ENCODE measurements around the gene PSMC3IP.
"Not testable (repeated sequence)": the region's sequence is repeated elsewhere in the genome, so short reads cannot be mapped to it uniquely, and the experiment has no call there.

The PSMC3IP gene

DNA sequence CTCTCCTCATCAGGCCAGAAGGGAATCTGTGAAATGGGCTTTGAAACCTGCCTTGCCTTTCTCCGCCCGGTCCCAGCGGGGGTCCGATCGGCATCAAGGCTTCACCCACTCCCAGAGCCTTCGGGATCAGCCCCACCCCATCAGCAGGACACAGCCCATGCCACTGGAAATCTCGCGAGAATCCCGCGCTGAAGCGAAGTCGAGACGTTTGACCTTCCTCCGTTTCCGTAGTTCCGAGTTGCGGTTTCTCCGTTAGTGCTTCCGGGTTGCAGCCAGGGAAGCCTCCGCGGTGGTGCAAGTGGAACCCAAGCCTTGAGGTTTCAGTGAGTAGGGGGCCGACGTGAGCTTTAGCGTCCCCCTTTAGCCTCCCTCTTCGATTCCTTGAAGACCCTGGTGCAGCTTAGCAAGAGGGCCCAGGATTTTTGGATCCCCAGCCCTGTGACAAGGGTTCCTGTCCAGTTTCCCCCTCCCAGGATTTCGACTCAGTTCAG is 15.6 kb downstream of the PSMC3IP start, which contains the start of gene COASY:
TSS of gene COASY (plus strand) at position 252 of the 491 bp plus-strand sequence. CDS start 475 bp downstream, outside the sequence.
- peak; percentile 95 for DNase-seq (ENCODE audit: low read depth, low spot score)

DNA sequence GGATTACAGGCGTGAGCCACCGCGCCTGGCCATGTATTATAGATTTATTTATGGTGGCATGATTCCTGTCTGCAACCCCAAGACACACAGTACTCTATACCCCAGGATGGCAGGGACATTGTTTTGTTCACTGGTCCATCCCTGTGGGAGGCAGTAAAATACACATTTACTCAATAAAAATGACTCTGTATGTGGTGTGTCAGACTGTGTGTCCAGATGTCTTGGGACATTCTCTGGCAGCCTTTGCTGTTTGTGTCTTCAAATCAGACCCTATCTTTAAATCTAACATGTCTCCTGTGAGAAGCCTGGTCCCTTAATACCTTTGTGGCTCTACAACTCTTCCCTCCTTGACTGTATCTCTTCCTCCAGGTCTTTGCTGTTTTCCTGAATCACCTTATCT is 17.3 kb downstream of the PSMC3IP start:
- DNase-seq (ENCODE audit: low read depth, low spot score) = no peak

DNA sequence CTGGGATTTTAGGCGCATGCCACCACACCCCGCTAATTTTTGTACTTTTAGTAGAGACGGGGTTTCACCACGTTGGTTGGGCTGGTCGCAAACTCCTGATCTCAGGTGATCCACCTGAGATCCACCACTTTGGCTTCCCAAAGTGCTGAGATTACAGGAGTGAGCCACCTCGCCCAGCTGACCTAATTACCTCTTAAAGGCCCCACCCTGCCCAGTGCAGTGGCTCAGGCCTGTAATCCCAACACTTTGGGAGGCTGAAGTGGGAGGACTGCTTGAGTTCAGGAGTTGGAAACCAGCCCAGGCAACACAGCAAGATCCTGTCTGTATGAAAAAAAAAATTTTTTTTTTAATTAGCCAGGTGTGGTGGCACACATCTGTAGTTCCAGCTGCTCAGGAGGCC is 18.5 kb downstream of the PSMC3IP start:
- DNase-seq (ENCODE audit: low read depth, low spot score) = no peak

DNA sequence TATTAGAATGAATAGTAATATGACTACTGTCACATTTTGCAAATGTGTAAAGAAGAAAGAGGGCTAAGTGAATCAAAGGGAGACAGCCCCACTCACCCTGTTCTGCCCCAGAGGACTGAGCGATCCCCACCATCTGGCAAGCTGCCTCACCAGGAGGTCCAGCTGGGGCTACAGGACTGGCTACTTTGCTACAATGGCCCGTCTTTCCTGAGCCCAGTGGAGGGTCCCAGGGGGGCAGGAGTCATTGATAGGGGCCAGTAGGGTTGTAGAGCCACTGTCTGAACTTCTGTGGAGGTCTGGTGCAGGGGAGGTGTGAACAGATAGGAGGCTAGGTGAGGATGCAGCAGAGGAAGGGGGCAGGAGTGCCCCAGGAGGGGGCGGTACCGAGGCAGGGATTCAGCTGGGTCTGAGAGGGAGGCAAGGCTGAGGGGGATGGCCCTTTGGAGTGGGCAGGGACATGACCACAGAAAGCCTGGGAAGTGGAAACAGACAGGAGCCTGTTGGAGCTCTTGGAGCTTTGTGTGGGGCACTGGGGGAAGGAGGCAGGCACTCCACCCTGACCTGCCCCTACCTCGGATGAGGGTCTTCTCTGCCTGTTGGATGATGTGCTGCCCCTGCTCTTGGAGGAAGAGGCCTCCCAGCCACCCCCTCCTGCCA is 21.4 kb downstream of the PSMC3IP start:
- DNase-seq (ENCODE audit: low read depth, low spot score) = not testable (repeated sequence)

DNA sequence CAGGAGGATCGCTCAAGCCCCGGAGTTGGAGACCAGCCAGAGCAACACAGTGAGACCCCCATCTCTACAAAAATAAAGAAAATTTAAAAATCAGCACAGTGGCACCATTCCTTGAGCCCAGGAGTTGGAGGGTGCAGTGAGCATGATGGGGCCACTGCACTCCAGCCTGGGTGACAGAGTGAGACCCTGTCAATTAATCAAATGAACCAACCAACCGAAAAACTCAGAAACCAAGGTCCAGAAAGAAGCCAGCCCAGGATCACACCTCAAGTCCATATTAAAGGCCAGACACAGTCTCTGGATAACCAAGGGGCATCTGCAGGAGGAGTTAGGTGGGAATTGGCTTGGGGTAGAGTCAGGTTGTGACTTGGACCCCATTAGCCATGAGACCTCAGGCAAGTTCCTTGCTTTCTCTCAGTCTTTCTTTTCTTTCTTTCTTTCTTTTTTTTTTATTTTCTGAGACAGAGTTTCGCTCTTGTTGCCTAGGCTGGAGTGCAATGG is 22.4 kb downstream of the PSMC3IP start:
- no peak for DNase-seq (ENCODE audit: low read depth, low spot score)

DNA sequence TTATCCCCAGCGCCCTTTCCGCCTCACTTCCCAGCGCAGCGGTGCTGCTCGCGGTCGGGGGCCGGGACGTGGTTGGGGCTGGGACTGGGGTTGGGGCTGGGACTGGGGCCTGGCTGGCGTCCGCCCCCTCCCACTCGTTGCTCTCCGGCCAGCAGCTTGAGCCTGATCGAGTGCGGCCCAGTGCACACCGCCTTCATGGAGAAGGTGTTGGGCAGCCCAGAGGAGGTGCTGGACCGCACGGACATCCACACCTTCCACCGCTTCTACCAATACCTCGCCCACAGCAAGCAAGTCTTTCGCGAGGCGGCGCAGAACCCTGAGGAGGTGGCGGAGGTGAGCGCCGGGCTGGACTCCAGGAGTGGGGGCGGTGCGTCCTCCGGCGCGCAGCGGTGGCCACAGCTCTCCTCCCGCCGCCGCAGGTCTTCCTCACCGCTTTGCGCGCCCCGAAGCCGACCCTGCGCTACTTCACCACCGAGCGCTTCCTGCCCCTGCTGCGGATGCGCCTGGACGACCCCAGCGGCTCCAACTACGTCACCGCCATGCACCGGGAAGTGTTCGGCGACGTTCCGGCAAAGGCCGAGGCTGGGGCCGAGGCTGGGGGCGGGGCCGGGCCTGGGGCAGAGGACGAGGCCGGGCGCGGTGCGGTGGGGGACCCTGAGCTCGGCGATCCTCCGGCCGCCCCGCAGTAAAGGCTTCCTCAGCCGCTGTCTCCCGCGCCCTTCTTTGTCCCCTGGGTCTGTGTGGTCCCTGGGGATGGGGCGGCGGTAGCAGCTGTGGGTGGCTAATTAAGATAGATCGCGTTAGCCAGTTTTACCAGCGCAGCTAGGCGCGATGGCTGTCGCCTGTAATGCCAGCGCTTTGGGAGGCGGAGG is 23.0 kb downstream of the PSMC3IP start:
- DNase-seq (ENCODE audit: low read depth, low spot score) = peak; percentile 62

DNA sequence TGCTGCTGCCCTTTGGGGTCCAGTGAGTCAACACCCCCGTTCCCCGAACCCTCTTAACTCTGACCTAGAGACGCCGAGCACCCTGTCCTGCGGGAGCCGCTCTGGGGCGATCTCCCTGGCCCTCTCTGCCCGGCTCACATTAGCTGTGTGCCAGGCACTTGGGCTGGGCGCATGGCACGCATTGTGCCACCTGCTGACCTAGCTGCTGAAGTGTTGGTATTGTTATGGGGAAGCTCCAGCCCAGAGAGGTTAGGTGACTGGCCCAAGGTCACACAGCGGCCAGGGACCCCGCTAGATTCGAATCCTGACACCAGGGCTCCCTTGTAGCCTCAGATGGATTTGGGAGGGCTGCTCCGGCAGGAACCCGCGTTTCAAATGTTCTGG is 23.7 kb downstream of the PSMC3IP start:
- DNase-seq (ENCODE audit: low read depth, low spot score) = no peak

DNA sequence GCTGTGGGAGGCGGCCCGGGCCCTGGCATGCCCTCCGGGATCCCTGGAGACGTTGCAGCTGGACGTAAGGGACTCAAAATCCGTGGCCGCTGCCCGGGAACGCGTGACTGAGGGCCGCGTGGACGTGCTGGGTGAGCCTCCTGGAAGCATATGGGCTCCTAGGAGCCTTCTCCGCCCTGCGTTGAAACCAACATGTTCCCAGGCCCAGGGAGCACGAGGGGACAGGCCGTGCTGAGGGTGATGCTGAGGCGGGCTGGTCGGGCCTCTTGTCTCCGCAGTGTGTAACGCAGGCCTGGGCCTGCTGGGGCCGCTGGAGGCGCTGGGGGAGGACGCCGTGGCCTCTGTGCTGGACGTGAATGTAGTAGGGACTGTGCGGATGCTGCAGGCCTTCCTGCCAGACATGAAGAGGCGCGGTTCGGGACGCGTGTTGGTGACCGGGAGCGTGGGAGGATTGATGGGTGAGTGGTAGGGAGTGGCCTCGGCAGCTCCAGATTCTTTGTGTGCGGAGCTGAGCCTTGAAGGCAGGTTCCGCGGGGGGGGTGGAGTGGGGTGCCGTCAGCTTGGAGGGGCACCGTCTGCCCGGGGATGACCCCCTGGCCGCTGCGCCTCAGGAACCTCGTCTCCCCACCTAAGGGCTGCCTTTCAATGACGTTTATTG is 24.2 kb downstream of the PSMC3IP start:
- no peak for DNase-seq (ENCODE audit: low read depth, low spot score)

DNA sequence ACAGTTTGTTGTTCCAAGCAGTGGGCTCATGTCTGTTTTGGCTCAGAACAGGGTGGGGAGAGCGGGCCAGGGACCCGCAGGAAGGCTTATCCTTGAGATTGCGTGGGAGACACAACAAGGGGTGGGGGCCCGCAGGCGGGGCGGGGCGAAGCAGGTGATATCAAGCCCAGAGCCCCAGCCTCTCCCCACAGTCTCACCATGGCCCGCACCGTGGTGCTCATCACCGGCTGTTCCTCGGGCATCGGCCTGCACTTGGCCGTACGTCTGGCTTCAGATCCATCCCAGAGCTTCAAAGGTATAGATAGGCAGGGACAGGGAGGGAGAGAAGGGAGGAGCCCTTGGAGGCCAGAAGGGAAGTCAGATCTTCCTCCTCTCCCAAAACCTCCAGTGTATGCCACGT is 24.8 kb downstream of the PSMC3IP start, which contains the start of gene HSD17B1:
TSS of gene HSD17B1 (plus strand) at position 188 of the 400 bp plus-strand sequence. CDS start at position 199, 11 bp downstream.
- DNase-seq (ENCODE audit: low read depth, low spot score) = not testable (repeated sequence)

DNA sequence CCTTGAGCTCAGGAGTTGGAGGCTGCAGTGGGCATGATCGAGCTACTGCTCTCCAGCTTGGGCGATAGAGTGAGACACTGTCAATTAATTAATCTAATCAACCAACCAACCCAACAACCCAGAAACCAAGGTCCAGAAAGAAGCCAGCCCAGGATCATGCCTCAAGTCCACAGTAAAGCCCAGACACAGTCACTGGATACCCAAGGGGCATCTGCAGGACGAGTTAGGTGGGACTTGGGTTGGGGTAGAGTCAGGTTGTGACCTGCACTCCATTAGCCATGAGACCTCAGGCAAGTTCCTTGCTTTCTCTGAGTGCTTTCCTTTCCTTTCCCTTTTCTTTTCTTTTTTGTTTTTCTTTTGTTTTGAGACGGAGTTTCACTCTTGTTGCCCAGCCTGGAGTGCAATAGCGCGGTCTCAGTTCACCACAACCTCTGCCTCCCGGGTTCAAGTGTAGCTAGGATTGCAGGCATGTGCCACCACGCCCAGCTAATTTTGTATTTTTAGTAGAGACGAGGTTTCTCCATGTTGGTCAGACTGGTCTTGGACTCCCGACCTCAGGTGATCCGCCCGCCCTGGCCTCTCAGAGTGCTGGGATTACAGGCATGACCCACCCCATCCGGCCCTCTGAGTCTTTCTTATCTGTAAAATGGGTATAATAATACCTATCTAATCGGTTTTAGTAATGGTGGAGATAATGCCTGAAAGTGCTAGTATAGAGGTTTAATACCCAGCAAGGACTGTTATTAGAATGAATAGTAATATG is 28.4 kb downstream of the PSMC3IP start:
- no peak for DNase-seq (ENCODE audit: low read depth, low spot score)

DNA sequence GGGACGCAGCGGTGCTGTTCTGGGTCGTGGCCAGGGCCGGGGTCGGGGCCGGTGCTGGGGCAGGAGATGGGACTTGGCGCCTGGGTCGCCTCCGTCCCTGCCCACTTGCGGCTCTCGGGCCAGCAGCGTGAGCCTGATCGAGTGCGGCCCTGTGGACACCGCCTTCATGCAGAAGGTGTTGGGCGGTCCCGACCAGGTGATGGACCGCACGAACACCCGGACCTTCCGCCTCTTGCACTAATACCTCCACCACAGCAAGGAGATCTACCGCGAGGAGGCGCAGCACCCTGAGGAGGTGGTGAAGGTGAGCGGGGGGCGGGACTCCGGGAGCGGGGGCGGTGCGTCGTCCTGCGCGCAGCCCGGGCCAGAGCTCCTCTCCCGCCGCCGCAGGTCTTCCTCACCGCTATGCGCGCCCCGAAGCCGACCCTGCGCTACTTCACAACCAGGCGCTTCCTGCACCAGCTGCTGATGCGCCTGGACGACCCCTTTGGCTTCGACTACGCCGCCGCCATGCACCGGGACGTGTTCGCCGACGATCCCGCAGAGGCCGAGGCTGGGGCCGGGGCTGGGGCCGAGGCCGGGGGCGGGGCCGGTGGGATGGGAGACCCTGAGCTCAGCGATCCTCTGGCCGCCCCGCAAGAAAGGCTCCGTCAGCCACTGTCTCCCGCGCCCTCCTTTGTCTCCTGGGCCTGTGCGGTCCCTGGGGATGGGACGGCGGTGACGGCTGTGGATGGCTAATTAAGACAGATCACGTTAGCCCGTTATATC is 29.3 kb downstream of the PSMC3IP start:
- no peak for DNase-seq (ENCODE audit: low read depth, low spot score)

DNA sequence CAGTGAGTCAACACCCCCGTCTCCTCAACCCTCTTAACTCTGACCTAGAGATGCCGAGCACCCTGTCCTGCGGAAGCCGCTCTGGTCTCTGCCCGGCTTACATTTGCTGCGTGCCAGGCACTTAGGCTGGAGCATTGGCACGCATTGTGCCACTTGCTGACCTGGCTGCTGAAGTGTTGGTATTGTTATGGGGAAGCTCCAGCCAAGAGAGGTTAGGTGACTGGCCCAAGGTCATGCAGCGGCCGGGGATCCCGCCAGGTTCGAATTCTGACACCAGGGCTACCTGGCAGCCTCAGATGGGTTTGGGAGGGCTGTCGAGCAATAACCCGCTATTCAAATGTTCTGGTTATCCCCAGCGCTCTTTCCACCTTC is 29.8 kb downstream of the PSMC3IP start:
- no peak for DNase-seq (ENCODE audit: low read depth, low spot score)

DNA sequence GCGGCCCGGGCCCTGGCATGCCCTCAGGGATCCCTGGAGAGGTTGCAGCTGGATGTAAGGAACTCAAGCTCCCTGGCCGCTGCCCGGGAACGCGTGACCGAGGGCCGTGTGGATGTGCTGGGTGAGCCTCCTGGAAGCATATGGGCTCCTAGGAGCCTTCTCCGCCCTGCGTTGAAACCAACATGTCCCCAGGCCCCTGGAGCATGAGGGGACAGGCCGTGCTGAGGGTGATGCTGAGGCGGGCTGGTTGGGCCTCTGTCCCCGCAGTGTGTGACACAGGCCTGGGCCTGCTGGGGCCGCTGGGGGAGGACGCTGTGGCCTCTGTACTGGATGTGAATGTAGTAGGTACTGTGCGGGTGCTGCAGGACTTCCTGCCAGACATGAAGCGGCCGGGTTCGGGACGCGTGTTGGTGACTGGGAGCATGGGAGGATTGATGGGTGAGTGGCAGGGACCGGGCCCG is 30.5 kb downstream of the PSMC3IP start:
- DNase-seq (ENCODE audit: low read depth, low spot score) = no peak

DNA sequence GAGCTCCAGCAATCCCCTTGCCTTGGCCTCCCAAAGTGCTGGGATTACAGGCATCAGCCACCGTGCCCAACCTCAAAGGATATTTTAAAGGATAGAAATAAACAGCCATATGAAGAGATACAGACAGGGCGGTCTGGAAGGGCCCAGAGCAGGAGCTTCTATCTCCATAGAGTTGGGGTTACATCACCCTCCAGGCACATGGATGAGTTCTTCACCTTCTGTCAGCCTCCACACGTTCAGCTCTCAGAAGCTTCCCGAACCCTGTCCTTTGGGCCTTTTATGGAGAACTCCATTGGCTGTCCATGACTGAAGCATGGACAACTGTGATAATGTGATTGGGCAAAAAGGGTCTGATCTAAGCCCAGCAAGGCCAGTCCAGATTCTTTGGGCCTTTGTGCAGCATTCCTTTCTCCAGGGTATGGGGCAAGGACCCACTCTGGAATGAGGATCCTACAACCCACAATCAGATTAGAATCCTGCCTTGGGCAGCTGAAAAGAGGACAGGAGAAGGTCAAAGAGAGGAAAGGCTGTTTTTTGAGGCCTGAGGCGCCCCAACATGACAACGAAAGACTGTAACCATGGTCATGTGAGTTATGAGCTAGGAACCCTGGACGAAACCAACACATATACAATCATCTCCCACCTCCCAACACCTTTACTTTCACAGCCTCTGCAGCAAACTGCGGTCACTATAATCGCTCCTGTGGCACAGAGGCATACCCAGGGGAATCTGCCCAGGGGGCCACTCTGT is 31.6 kb downstream of the PSMC3IP start:
- DNase-seq (ENCODE audit: low read depth, low spot score) = not testable (repeated sequence)

DNA sequence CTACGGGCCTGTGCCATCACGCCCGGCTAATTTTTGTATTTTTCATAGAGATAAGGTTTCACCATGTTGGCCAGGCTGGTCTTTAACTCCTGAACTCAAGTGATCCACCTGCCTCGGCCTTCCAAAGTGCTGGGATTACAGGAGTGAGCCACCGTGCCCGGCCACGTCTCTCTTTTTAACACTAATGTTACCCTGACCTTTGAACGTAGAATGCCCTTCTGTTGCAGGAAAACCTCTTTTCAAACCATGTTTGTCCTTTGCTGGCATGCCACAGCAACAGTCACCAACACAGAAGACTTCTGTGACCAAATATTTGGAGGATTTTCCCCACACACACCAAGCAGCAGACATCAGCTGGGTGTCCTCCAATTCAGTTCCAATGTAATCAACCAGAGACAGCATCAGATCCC is 32.6 kb downstream of the PSMC3IP start:
- no peak for DNase-seq (ENCODE audit: low read depth, low spot score)

DNA sequence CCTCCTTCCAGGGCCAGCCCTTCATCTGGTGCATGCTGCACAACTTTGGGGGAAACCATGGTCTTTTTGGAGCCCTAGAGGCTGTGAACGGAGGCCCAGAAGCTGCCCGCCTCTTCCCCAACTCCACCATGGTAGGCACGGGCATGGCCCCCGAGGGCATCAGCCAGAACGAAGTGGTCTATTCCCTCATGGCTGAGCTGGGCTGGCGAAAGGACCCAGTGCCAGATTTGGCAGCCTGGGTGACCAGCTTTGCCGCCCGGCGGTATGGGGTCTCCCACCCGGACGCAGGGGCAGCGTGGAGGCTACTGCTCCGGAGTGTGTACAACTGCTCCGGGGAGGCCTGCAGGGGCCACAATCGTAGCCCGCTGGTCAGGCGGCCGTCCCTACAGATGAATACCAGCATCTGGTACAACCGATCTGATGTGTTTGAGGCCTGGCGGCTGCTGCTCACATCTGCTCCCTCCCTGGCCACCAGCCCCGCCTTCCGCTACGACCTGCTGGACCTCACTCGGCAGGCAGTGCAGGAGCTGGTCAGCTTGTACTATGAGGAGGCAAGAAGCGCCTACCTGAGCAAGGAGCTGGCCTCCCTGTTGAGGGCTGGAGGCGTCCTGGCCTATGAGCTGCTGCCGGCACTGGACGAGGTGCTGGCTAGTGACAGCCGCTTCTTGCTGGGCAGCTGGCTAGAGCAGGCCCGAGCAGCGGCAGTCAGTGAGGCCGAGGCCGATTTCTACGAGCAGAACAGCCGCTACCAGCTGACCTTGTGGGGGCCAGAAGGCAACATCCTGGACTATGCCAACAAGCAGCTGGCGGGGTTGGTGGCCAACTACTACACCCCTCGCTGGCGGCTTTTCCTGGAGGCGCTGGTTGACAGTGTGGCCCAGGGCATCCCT is 34.1 kb downstream of the PSMC3IP start:
- DNase-seq (ENCODE audit: low read depth, low spot score) = no peak

DNA sequence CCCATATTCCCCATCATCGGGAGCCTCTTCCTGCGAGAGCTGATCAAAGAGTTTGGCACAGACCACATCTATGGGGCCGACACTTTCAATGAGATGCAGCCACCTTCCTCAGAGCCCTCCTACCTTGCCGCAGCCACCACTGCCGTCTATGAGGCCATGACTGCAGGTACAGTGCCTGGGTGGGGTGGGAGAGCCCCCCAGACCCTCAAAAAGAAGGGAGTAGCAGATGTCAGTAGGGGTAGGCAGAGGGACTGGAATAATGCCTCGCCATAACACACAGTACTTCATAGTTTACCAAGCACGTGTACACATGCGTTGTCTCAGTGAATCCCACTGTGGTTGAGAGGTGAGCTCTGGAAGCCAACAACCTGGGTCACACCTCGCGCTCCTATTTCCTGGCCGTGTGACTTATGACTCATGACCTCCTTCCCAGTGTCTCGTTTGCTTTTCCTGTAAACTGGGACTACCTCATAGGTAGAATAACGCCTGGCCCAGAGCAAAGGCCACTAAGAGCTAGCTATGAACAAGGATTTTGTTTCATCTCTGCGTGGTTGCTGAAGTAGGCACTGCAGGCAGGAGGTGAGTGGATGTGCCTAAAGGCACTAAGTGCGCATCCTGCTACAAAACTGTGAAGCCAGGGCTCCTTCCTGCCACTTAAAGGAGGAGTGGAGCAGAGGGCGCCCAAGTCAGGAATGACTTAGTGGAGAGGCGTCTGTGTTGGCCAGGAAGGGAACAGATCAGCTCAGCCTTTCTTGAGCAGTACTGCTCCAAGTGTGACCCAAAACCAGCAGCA is 36.3 kb downstream of the PSMC3IP start:
- no peak for DNase-seq (ENCODE audit: low read depth, low spot score)

DNA sequence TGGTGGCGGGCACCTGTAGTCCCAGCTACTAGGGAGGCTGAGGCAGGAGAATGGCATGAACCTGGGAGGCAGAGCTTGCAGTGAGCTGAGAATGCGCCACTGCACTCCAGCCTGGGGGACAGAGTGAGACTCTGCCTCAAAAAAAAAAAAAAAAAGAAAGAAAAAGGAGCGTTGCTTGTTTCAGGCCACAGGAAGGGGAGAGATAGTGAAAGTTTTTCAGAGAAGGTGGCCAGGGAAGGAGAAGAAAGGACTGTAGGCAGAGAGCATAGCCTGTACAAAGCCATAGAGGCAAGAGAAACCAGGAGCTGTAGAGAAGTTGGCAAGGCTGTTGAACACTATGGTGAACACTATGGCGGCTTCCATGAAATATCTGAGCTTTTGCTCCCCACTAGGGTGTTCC is 37.0 kb downstream of the PSMC3IP start:
- DNase-seq (ENCODE audit: low read depth, low spot score) = not testable (repeated sequence)

Measured in smooth muscle cell of the brain vasculature (primary cell).